Nephron progenitor cell (in vitro differentiated cells): ENCODE measurements around the gene FCHO2.

Experiments used
- DNase-seq: peaks from one replicate; pipeline ENCODE4 v3.0.0; 2021
- H3K27ac Mint-ChIP-seq: 2 replicates; pipeline ENCODE4 v1.8.0; 2021; ENCODE audit warnings: mild to moderate bottlenecking, moderate library complexity, mixed read lengths
- H3K27me3 Mint-ChIP-seq: 2 replicates; pipeline ENCODE4 v1.8.0; 2021; ENCODE audit warnings: mild to moderate bottlenecking, low read depth, mixed read lengths; ENCODE audit not compliant: poor library complexity
- H3K36me3 Mint-ChIP-seq: 2 replicates; pipeline ENCODE4 v1.8.0; 2021; ENCODE audit warnings: low read depth, mixed read lengths
- H3K4me1 Mint-ChIP-seq: 2 replicates; pipeline ENCODE4 v1.8.0; 2021; ENCODE audit warnings: mixed read lengths
- H3K4me3 Mint-ChIP-seq: 2 replicates; pipeline ENCODE4 v1.8.0; 2021; ENCODE audit warnings: mild to moderate bottlenecking, moderate library complexity, mixed read lengths
- H3K9me3 Mint-ChIP-seq: 2 replicates; pipeline ENCODE4 v1.8.0; 2021; ENCODE audit warnings: mild to moderate bottlenecking, moderate library complexity, mixed read lengths
- CTCF ChIP-seq: fragments of 200-600 bp; sonication (generic); IDR thresholded peaks from 2 replicates; pipeline ENCODE4 v1.5.0; 2021; ENCODE audit warnings: antibody characterized with exemption

FCHO2 gene

GRCh38 chr5:73039082-73039481 lies 83.2 kb downstream of the FCHO2 start:
- Mint-ChIP-seq H3K4me3 (no peak overlapping the region), H3K9me3 (no peaks in the 10 kb centered on the region), H3K36me3 (peaks cover 27% of the 10 kb centered on the region), H3K27me3 (no peaks in the 10 kb centered on the region), H3K4me1 (no peaks in the 10 kb centered on the region), H3K27ac (no peak overlapping the region)
- no peak for TF ChIP-seq CTCF
- DNase-seq = no peak

GRCh38 chr5:73042993-73043392 lies 87.2 kb downstream of the FCHO2 start:
- DNase-seq = no peak
- Mint-ChIP-seq H3K27ac (no peak overlapping the region), H3K9me3 (no peaks in the 10 kb centered on the region), H3K4me3 (no peak overlapping the region), H3K27me3 (no peaks in the 10 kb centered on the region), H3K4me1 (no peaks in the 10 kb centered on the region), H3K36me3 (peaks cover 21% of the 10 kb centered on the region)
- no peak for TF ChIP-seq CTCF

- H3K9me3 Mint-ChIP-seq = no peaks in the 10 kb centered on the region
- DNase-seq = no peak
- no peak overlapping the region for H3K27ac Mint-ChIP-seq
- H3K4me1 Mint-ChIP-seq = no peaks in the 10 kb centered on the region
- no peak for TF ChIP-seq CTCF
- H3K4me3 Mint-ChIP-seq = no peak overlapping the region
- no peaks in the 10 kb centered on the region for H3K27me3 Mint-ChIP-seq
- H3K36me3 Mint-ChIP-seq = peaks cover 19% of the 10 kb centered on the region
Measured at GRCh38 chr5:73044546-73044945, 88.7 kb downstream of the FCHO2 start.

GRCh38 chr5:73045623-73046022 lies 89.8 kb downstream of the FCHO2 start:
- Mint-ChIP-seq H3K36me3 (peaks cover 19% of the 10 kb centered on the region), H3K27ac (no peak overlapping the region), H3K4me3 (no peak overlapping the region), H3K4me1 (no peaks in the 10 kb centered on the region), H3K9me3 (no peaks in the 10 kb centered on the region), H3K27me3 (no peaks in the 10 kb centered on the region)
- no peak for TF ChIP-seq CTCF
- DNase-seq = no peak

- Mint-ChIP-seq H3K4me1 (no peaks in the 10 kb centered on the region), H3K36me3 (peaks cover 5% of the 10 kb centered on the region), H3K27me3 (no peaks in the 10 kb centered on the region), H3K9me3 (no peaks in the 10 kb centered on the region), H3K4me3 (no peak overlapping the region), H3K27ac (no peak overlapping the region)
- DNase-seq = no peak
- TF ChIP-seq CTCF = no peak
Measured at GRCh38 chr5:73061593-73061992, 105.8 kb downstream of the FCHO2 start.

- Mint-ChIP-seq H3K36me3 (peaks cover 34% of the 10 kb centered on the region), H3K9me3 (peaks cover 5% of the 10 kb centered on the region), H3K27me3 (peaks cover 3% of the 10 kb centered on the region), H3K4me3 (no peak overlapping the region), H3K27ac (no peak overlapping the region), H3K4me1 (no peaks in the 10 kb centered on the region)
- no peak for TF ChIP-seq CTCF
- DNase-seq = no peak
Measured at GRCh38 chr5:73066466-73066865, 110.6 kb downstream of the FCHO2 start.
